SKM-1 treated with dmso at 0.1 percent for 144 hours (cell line): ENCODE data around the gene FOXK2.
"Not testable (repeated sequence)": the region's sequence is repeated elsewhere in the genome, so short reads cannot be mapped to it uniquely, and the experiment has no call there.

Experiments
- DNase-seq: peaks from one replicate; lab custom pipeline; 2025; ENCODE audit not compliant: unreplicated experiment; lab: John Stamatoyannopoulos, UW

The FOXK2 gene

DNA sequence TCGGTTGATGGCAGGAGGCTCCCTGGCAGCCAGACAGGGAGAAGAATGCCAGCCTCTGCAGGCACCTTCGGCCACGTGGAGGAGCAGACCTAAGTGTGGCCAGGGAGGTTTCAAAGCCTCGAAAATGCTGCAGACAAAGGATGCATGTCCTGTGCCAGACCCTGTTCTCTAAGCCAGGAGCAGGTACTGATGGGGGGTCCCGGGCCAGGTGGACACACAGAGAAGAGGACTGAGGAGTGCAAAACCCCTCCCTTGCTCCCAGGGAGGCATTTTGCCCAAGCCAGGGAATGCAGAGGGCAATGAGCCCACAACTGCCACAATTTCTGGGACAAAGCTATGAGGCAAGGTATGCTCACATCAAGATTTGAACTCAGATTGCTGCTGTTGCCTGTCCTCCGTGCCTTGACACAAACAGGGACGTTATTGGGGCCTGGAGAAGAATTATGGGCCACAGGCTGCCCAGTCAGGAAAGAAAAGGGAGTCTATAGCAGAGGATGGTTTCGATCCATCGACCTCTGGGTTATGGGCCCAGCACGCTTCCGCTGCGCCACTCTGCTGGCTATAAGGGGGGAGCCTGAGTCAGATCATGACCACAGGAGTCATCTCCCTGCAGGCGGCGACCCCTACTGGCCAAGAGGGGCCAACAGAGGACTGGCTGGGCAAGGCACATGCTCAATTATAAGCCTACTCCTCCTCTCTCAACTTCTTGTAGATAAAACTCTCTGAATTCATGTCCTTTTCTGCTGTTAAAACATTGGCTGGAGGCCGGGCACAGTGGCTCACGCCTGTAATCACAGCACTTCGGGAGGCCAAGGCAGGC lies 25.1 kb upstream of the FOXK2 start:
- DNase-seq = peak; percentile 94

- no peak for DNase-seq
Observed at GRCh38 chr17:82495844-82496528, 23.5 kb upstream of the FOXK2 start.

- DNase-seq = peak; percentile 86
Observed at GRCh38 chr17:82496529-82497434, 22.8 kb upstream of the FOXK2 start.

DNA sequence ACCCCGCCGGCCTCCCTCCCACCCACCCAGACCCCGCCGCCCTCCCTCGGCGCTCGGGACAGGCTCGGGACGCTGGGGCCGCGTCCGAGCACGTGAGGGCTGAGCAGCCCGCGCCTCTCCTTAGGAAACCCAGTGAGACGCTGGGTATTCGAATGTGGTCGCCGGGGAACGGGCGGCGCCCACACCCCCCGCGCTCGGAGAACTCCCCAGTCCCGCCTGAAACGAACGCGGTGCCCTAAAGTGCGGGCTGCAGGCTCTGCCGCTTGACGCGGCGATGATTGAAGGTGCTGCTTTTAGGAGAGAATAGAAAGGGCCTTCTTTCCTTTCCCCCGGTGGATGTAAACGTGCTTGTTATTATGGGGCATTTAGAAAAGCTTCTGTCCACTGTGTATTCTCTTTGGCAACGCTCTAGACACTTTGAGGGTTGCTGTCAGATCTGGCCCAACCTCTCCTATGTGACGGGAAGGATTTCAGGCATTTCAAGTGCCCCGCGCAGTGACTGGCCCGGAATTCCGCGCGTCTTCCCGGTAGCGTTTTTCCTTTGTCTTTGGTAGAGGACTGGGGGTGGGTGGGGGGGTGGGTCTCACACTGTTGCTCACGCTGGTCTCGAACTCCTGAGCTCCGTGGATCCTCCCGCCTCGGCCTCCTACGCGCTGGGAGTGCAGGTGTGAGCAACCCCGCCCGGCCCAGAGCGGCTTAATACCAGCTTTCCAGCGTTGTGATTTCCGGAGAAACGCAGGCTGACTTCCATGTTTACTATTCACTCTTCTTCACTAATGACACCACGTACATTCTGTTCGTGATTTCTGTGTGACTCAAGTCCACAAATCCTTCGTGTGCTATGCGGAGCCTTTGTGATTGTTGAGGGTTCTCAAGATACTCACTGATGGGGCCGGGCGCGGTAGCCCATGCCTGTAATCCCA lies 21.8 kb upstream of the FOXK2 start:
- DNase-seq = no peak

GRCh38 chr17:82502207-82502606 lies 17.3 kb upstream of the FOXK2 start:
- no peak for DNase-seq

DNA sequence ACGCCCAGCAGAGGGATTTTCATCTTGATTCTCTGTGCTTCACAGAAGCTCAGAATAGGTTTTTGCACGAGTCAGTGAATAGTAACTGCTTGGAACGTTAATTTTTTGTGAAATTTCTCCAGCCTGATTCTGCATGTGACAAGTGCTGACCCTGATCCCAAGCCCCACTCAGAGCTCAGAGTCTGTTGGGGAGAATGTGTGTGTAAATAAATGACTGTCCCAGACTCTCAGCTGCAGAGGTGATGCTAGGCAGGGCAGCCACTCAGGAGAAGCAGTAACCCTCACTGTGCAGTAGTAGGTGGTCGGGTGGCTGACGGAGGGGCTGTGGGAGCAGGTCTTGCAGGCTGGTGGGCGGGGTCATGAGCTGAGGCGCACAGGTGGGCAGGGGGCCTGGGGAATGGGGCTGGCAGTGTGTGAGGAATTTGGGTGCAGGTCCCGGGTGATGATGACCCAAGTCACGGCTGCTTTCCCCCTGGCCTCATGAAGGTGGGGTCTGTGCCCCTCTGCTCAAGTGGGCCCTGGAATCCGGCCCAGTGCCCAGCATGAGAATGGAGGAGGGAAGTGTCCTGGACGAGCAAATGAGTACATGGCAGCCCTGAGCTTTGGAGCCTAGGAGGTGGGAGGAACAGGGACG lies 16.3 kb upstream of the FOXK2 start:
- DNase-seq = no peak

DNA sequence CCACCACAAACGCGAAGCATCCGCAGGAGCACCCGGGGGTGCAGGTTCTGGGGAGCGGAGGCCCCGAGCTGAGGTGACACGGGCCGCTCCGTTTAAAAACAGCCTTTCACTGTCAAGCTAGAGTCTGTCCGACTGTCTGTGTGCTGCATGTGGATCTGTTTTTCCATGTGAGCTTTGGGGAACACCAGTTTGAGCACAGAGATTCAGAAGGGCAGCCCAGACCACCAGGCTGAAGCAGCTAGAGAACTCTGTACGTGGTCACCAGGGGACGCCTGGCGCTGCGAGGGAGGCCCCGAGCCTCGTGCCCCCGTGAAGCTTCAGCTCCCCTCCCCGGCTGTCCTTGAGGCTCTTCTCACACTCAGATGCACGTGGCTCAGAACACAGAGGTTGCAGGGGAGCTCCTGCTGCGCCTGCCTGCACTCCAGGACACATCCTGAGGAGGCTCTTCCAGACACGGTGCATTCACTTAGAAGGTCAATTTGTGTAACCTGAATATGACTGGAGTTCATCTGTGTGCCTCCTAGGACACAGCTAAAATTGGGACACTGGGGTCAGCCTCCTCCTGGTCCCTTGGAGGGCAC lies 15.7 kb upstream of the FOXK2 start:
- no peak for DNase-seq

GRCh38 chr17:82505296-82505695 lies 14.2 kb upstream of the FOXK2 start:
- DNase-seq = no peak

DNA sequence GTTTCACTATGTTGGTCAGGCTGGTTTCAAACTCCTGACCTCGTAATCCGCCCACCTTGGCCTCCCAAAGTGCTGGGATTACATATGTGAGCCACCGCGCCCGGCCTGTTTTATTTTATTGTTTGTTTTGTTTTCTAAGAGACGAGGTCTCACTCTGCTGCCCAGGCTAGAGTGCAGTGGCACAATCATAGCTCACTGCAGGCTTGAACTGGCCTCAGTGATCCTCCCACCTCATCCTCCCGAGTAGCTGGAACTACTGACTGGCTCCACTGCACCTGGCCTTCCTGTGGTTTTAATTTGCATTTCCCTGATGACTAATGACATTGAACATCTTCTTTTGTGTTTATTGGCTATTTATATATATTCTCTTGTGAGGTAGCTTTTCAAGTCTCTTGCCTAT lies 13.1 kb upstream of the FOXK2 start:
- DNase-seq = not testable (repeated sequence)

DNA sequence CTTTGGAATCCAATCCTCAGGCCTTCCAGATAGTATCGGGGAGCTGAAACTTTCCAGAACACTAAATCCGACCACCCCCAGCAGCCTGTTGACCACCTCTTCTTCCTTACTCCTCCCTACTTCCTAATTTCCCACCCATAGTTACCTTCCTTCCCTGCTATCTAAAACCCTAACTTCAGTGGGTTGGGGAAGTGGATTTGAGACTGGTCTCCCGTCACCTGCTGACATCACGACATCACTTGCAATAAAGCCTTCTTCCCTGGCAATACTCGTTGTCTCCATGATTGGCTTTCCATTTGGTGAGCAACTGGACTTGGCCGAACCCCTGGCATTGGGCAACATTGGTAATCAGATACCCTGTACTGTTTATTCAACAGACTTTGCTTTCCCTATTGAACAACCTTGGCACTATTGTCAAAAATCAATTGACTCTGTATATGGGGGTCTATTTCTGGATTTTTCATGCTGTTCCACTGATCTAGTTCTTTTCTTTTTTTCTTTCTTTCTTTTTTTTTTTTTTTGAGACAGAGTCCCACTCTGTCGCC lies 11.8 kb upstream of the FOXK2 start:
- DNase-seq = no peak

- DNase-seq = not testable (repeated sequence)
Observed at GRCh38 chr17:82511642-82512041, 7.9 kb upstream of the FOXK2 start.

DNA sequence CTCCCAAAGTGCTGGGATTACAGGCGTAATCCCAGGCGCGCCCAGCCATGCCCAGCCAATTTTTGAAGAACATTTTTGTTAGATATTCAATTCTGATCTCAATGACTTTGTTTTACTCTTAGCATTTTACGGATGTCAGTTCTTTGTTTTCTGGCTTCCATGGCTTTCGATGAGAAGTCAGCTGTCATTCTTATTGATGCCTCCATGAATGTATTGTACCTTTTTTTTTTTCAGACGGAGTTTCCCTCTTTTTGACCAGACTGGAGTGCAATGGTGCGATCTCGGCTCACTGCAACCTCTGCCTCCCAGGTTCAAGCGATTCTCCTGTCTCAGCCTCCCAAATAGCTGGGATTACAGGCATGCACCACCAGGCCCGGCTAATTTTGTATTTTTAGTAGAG lies 5.7 kb upstream of the FOXK2 start:
- not testable (repeated sequence) for DNase-seq

GRCh38 chr17:82517230-82517865 lies 2.2 kb upstream of the FOXK2 start:
- DNase-seq = no peak

DNA sequence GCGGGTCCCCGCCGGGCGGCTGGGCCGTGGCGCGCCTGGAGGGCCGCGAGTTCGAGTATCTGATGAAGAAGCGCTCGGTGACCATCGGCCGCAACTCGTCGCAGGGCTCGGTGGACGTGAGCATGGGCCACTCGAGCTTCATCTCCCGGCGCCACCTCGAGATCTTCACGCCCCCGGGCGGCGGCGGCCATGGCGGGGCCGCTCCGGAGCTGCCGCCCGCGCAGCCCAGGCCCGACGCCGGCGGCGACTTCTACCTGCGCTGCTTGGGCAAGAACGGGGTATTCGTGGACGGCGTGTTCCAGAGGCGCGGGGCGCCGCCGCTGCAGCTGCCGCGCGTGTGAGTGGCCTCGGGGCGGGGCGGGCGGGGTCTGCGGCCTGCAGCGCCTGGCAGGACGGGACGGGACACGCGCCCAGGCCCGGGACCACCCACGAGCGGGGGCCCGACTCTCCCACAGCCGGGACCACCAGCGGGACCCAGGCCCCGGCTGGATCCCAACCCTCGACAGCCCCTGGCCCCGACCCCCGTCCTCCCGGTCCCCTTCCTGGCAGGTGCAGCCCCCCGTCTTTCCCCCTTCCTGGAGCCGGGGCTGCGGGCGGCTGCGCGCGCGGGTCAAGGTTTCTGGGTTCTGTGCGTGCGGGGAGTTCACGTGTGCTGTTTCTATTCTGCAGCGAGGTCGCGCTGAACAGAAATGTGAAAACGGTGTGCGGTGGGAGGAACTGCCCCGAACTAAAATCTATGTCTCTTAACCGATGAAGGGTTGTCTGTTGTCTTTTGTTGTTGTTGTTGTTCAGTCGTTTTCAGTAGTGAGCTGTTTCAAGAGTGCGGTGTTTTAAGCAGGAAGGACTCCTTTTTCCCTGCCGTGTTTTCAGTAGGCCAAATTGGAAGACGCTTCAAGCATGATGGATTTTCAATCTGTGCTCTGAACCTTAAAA lies 705 bp downstream of the FOXK2 start:
- no peak for DNase-seq

DNA sequence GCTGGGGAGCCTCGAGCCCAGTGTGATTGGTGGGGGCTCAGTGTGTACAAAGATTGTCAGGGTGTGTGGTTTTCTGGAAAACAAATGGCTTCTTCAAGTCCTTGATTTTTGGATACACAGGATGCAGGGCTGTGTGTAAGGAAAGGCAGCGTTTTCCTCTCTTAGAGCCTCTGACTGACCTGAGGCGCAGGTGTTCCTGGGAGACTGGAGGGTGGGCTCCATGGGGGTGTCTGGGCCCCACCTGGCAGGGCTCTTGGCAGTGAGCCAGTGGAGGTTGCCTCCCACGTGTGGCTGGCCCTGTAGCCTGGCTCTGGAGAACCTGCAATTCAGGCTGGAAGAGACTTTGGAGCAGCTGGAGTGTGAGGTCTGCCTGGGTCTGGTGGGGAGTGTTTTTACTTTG lies 5.0 kb downstream of the FOXK2 start:
- no peak for DNase-seq

DNA sequence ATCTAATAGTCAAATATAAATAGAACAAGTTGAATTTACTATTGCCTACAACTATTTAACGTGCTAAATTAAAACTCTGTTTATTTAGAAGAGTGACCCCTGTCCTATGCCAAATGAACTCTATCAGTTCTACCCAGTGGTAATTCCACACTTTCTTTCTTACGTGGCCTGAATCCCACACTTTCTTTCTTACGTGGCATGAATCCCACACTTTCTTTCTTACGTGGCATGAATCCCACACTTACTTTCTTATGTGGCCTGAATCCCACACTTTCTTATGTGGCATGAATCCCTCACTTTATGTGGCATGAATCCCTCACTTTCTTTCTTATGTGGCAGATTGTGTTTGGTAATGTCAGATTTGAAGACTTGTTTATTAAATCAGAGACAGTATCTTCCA lies 6.2 kb downstream of the FOXK2 start:
- no peak for DNase-seq

DNA sequence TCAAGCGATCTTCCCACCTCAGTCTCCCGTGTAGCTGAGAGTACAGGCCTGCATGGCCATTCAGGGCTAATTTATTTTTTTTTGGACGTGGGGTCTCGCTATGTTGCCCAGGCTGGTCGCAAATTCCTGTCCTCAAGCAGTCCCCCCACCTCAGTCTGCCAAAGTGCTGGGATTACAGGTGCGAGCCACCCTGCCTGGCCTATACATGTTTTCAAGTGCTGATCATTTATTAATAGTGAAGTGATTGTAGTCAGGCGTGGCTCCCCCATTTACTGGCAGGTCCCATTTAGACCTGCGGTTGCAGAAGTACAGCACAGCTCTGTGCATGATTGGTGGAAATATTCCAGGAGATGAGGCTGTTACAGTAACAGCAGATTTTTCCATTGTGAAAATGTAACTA lies 8.4 kb downstream of the FOXK2 start:
- DNase-seq = no peak
